GM12865 (cell line): Measurements from ENCODE around the gene KANTR.

Experiments used
- DNase-seq: peaks from one replicate; pipeline ENCODE4 v3.0.0; 2010; ENCODE audit warnings: low read depth
- H3K4me3 ChIP-seq: 2 replicates; pipeline ENCODE4 v1.5.1; 2011; ENCODE audit warnings: mild to moderate bottlenecking, low read depth, low read length, control low read depth
- TF ChIP-seq, protein P1 (sequence below): IDR thresholded peaks from 2 replicates; pipeline ENCODE4 v1.5.1; 2011; ENCODE audit warnings: low read length, control low read depth, low read depth, inconsistent platforms; ENCODE audit not compliant: insufficient read depth; ENCODE audit errors: missing control alignments

The KANTR gene

DNA sequence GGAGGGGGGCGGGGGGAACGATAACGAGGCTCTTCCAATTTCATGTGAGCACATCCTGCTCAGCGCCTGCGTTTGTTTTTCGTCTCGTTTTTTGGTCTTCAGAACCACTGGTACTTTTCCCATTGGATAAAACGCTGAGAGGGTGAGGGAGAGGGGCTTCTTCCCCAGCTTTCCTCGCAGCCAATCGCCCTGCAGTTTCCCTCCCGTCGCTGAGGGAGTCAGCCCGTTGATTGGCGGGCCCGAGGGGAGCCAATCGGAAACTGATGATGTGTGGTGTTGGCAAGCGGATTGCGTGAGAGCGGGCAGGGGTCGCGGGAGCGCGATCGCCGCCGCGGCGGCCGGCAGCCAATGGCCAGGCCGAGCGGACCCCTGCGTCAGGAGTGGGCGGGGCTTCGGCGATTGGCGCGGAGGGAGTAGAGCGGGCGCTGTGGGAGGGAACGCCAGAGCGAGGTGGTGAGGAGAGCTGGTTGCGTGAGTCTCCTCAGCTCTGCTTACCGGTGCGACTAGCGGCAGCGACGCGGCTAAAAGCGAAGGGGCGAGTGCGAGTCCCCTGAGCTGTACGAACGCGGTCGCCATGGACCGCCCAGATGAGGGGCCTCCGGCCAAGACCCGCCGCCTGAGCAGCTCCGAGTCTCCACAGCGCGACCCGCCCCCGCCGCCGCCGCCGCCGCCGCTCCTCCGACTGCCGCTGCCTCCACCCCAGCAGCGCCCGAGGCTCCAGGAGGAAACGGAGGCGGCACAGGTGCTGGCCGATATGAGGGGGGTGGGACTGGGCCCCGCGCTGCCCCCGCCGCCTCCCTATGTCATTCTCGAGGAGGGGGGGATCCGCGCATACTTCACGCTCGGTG is 11.8 kb upstream of the KANTR start, which contains the start of gene TSPYL2:
Gene TSPYL2 (plus strand): TSS at position 443 of the 848 bp plus-strand sequence. CDS start 132 bp downstream, at position 575.
- TF ChIP-seq, protein P1, sequence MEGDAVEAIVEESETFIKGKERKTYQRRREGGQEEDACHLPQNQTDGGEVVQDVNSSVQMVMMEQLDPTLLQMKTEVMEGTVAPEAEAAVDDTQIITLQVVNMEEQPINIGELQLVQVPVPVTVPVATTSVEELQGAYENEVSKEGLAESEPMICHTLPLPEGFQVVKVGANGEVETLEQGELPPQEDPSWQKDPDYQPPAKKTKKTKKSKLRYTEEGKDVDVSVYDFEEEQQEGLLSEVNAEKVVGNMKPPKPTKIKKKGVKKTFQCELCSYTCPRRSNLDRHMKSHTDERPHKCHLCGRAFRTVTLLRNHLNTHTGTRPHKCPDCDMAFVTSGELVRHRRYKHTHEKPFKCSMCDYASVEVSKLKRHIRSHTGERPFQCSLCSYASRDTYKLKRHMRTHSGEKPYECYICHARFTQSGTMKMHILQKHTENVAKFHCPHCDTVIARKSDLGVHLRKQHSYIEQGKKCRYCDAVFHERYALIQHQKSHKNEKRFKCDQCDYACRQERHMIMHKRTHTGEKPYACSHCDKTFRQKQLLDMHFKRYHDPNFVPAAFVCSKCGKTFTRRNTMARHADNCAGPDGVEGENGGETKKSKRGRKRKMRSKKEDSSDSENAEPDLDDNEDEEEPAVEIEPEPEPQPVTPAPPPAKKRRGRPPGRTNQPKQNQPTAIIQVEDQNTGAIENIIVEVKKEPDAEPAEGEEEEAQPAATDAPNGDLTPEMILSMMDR = no peak
- peak within 1 kb of the TSS; percentile 73 for H3K4me3 ChIP-seq
- DNase-seq = peak; percentile 96

DNA sequence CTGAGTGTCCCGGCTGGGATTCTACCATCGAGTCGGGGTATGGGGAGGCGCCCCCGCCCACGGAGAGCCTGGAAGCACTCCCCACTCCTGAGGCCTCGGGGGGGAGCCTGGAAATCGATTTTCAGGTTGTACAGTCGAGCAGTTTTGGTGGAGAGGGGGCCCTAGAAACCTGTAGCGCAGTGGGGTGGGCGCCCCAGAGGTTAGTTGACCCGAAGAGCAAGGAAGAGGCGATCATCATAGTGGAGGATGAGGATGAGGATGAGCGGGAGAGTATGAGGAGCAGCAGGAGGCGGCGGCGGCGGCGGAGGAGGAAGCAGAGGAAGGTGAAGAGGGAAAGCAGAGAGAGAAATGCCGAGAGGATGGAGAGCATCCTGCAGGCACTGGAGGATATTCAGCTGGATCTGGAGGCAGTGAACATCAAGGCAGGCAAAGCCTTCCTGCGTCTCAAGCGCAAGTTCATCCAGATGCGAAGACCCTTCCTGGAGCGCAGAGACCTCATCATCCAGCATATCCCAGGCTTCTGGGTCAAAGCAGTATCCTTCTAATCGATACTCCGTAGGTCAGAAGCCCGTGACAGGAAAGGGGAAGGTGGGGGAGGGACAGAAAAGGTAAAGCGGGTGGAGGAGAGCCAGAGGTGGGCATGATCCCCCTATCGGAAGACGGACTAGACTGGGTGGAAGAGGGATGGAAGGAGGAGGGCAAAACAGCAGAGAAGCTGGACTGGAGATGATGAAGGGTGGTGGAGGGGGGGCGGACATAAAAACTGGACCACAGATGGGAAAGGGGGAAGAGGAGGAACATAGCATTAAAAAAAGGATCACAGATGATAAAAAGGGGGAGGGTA is 10.9 kb upstream of the KANTR start:
- TF ChIP-seq, protein P1 = no peak
- peak overlapping the region; percentile 73 for H3K4me3 ChIP-seq
- DNase-seq = no peak

DNA sequence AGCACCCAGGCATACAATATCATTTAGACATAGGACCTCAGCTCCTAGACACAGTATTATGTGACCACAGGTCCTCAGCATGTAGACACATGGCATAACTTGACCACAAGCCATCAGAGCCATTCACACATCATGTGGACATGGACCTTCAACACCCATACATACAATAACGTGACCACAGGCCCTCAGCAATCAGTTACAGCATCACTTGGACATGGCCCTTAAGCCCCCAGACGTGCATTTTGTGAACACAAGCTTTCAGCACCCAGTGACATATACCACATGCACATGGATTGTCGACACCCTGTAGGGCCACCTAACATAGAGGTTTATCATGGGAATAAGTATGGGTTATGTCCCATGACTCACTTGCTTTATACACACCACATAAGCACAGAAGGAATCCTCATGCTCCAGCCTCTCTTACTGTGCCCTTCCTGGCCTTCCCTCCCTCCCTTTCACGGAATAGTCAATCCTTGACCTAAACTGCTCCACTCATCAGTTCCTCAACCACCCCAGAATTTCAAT is 9.8 kb upstream of the KANTR start:
- no peak for DNase-seq
- TF ChIP-seq, protein P1 = no peak
- H3K4me3 ChIP-seq = no peak overlapping the region

DNA sequence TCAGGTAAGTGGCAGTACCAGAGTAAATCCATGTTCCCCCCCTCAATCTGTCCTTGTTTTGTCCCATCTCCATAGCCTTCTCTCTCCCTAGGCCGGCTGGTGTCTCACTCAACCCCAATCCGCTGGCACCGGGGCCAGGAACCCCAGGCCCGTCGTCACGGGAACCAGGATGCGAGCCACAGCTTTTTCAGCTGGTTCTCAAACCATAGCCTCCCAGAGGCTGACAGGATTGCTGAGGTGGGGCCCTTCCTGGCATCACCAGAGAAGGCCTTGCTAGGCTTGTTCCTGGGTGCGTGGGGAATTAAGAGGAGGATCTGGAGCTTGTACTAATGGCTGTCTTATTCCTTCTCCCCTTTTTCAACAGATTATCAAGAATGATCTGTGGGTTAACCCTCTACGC is 9.1 kb upstream of the KANTR start:
- H3K4me3 ChIP-seq = no peak overlapping the region
- DNase-seq = no peak
- TF ChIP-seq, protein P1 = no peak

DNA sequence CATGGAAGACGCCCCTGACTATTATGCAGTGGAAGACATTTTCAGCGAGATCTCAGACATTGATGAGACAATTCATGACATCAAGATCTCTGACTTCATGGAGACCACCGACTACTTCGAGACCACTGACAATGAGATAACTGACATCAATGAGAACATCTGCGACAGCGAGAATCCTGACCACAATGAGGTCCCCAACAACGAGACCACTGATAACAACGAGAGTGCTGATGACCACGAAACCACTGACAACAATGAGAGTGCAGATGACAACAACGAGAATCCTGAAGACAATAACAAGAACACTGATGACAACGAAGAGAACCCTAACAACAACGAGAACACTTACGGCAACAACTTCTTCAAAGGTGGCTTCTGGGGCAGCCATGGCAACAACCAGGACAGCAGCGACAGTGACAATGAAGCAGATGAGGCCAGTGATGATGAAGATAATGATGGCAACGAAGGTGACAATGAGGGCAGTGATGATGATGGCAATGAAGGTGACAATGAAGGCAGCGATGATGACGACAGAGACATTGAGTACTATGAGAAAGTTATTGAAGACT is 8.2 kb upstream of the KANTR start:
- no peak overlapping the region for H3K4me3 ChIP-seq
- no peak for DNase-seq
- TF ChIP-seq, protein P1 = no peak

DNA sequence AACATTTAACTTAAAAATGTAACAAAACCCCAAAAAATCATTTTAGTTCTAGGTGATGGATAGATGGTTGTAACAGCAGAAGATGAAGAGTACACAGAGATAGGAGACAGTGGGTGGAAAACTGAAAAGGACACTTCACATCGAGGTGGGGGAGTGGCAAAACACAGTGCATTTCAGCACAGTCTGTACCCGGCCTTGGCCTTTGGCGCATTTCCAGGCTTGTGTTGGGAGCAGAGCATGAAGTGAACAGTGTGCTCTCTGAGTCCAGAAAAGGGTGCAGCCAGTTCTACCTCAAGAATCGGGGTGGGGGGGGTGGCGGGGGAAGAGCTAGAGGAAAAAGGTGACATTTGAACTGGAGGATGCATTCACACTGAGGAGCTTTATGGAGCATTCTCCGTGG is 7.5 kb upstream of the KANTR start:
- no peak overlapping the region for H3K4me3 ChIP-seq
- no peak for DNase-seq
- TF ChIP-seq, protein P1 = no peak
